Measurements from ENCODE around the gene LBX2.

LBX2 gene

GRCh38 chr2:74499940-74500577 lies 656 bp upstream of the LBX2 start:
- H3K27ac ChIP-seq: no peak overlapping the region
- no peaks in the 10 kb centered on the region for H4K20me1 ChIP-seq (ENCODE audit: insufficient read depth)
- peaks cover 12% of the 10 kb centered on the region; the same call in 1 of the 2 replicates for H3K27me3 ChIP-seq (ENCODE audit: insufficient read depth, low read depth)

GRCh38 chr2:74498500-74499266 lies 720 bp downstream of the LBX2 start:
- no peak overlapping the region for H3K27ac ChIP-seq
- no peak for TF ChIP-seq CTCF (conservative IDR thresholded peaks at IDR 0.05; ENCODE audit: low read depth, low read length)
- H3K4me3 ChIP-seq (IDR thresholded peaks at IDR 0.05; ENCODE audit: insufficient read depth, low read depth, low read length): no peak overlapping the region

More at GRCh38 chr2:74499940-74500577, 656 bp upstream of the LBX2 start:
- Histone ChIP-seq H2AFZ (ENCODE audit: low read depth) (no peak overlapping the region), H3K4me1 (ENCODE audit: low read depth, poor library complexity, severe bottlenecking) (peaks cover 10% of the 10 kb centered on the region), H3K79me2 (ENCODE audit: insufficient read depth, low read depth) (no peaks in the 10 kb centered on the region), H3K4me3 (IDR thresholded peaks at IDR 0.05; ENCODE audit: insufficient read depth, low read depth, low read length) (no peak overlapping the region), H3K36me3 (ENCODE audit: insufficient read depth) (no peaks in the 10 kb centered on the region), H3K9ac (no peak overlapping the region), H3K4me2 (no peak overlapping the region)
- no peak for TF ChIP-seq CTCF (conservative IDR thresholded peaks at IDR 0.05; ENCODE audit: low read depth, low read length)

GRCh38 chr2:74497777-74498499 lies 1.5 kb downstream of the LBX2 start:
- Histone ChIP-seq H3K79me2 (ENCODE audit: insufficient read depth, low read depth) (no peaks in the 10 kb centered on the region), H3K27me3 (ENCODE audit: insufficient read depth, low read depth) (peaks cover 10% of the 10 kb centered on the region; the same call in 1 of the 2 replicates), H3K27ac (no peak overlapping the region), H3K4me3 (IDR thresholded peaks at IDR 0.05; ENCODE audit: insufficient read depth, low read depth, low read length) (no peak overlapping the region), H3K4me2 (no peak overlapping the region), H3K9ac (no peak overlapping the region), H3K36me3 (ENCODE audit: insufficient read depth) (no peaks in the 10 kb centered on the region), H3K4me1 (ENCODE audit: low read depth, poor library complexity, severe bottlenecking) (peaks cover 10% of the 10 kb centered on the region), H2AFZ (ENCODE audit: low read depth) (no peak overlapping the region), H4K20me1 (ENCODE audit: insufficient read depth) (no peaks in the 10 kb centered on the region)
- no peak for TF ChIP-seq CTCF (conservative IDR thresholded peaks at IDR 0.05; ENCODE audit: low read depth, low read length)

More at GRCh38 chr2:74498500-74499266, 720 bp downstream of the LBX2 start:
- Histone ChIP-seq H3K4me1 (ENCODE audit: low read depth, poor library complexity, severe bottlenecking) (peaks cover 10% of the 10 kb centered on the region), H3K79me2 (ENCODE audit: insufficient read depth, low read depth) (no peaks in the 10 kb centered on the region), H3K4me2 (no peak overlapping the region), H3K27me3 (ENCODE audit: insufficient read depth, low read depth) (peaks cover 12% of the 10 kb centered on the region; the same call in 1 of the 2 replicates), H3K36me3 (ENCODE audit: insufficient read depth) (no peaks in the 10 kb centered on the region), H2AFZ (ENCODE audit: low read depth) (no peak overlapping the region), H4K20me1 (ENCODE audit: insufficient read depth) (no peaks in the 10 kb centered on the region), H3K9ac (no peak overlapping the region)

- Histone ChIP-seq H3K4me1 (ENCODE audit: low read depth, poor library complexity, severe bottlenecking) (peaks cover 5% of the 10 kb centered on the region), H4K20me1 (ENCODE audit: insufficient read depth) (no peaks in the 10 kb centered on the region), H3K36me3 (ENCODE audit: insufficient read depth) (no peaks in the 10 kb centered on the region), H3K27ac (no peak overlapping the region), H3K9ac (no peak overlapping the region), H3K4me2 (no peak overlapping the region), H3K4me3 (IDR thresholded peaks at IDR 0.05; ENCODE audit: insufficient read depth, low read depth, low read length) (no peak overlapping the region), H3K79me2 (ENCODE audit: insufficient read depth, low read depth) (no peaks in the 10 kb centered on the region), H2AFZ (ENCODE audit: low read depth) (no peak overlapping the region), H3K27me3 (ENCODE audit: insufficient read depth, low read depth) (peaks cover 3% of the 10 kb centered on the region; the same call in 1 of the 2 replicates)
- no peak for TF ChIP-seq CTCF (conservative IDR thresholded peaks at IDR 0.05; ENCODE audit: low read depth, low read length)
Measured at GRCh38 chr2:74496997-74497776, 2.2 kb downstream of the LBX2 start.

All from KMS-11 (cell line).